Ishikawa (cell line): ENCODE results near the gene RPL9.

ENCODE experiments used
- CEBPB ChIP-seq: IDR thresholded peaks from 2 replicates; pipeline ENCODE4 v1.6.1; 2012
- CREB1 ChIP-seq: IDR thresholded peaks from 2 replicates; pipeline ENCODE4 v1.6.1; 2012; ENCODE audit warnings: low read depth
- EGR1 ChIP-seq: IDR thresholded peaks from 2 replicates; pipeline ENCODE4 v1.6.1; 2012
- EP300 ChIP-seq: IDR thresholded peaks from 2 replicates; pipeline ENCODE4 v1.6.1; 2012; ENCODE audit warnings: borderline replicate concordance
- FOXM1 ChIP-seq: IDR thresholded peaks from 2 replicates; pipeline ENCODE4 v1.6.1; 2012; ENCODE audit warnings: low read depth, borderline replicate concordance
- TAF1 ChIP-seq: IDR thresholded peaks from 2 replicates; pipeline ENCODE4 v1.6.1; 2012; ENCODE audit warnings: low read depth, mild to moderate bottlenecking
- TEAD4 ChIP-seq: IDR thresholded peaks from 2 replicates; pipeline ENCODE4 v1.6.1; 2012
- YY1 ChIP-seq: IDR thresholded peaks from 2 replicates; pipeline ENCODE4 v1.6.1; 2012; ENCODE audit warnings: low read depth
- ZBTB7A ChIP-seq: IDR thresholded peaks from 2 replicates; pipeline ENCODE4 v1.6.1; 2012; ENCODE audit warnings: low read depth
- TF ChIP-seq, protein P1 (sequence below): IDR thresholded peaks from 2 replicates; pipeline ENCODE4 v1.6.1; 2012
- TF ChIP-seq, protein P2 (sequence below): IDR thresholded peaks from 2 replicates; pipeline ENCODE4 v1.6.1; 2012
- TF ChIP-seq, protein P3 (sequence below): IDR thresholded peaks from 2 replicates; pipeline ENCODE4 v1.6.1; 2012; ENCODE audit warnings: low read depth, mild to moderate bottlenecking

DNA sequence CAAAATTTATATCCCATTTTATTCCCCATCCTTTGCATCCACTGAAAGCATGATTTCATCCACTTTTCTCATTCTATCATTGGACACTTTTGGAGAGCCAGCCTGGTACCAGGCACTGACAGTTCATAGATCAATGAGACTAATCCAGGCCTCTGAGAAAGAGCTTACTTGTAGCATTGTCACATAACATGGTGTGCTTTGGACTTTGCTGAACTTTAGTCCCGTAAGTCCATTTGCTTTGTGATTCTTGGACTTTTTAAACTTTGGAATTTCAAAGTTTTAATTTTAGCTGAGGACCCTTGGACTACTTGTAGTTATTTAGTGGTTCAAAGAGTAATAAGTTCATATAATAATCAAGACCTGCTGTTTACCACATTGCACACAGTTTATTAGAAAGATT, 11.7 kb upstream of the RPL9 start:
- TF ChIP-seq EP300 (no peak), ZBTB7A (no peak), FOXM1 (no peak), TAF1 (no peak), YY1 (no peak), CEBPB (no peak), TEAD4 (no peak), EGR1 (no peak), CREB1 (no peak)
- TF ChIP-seq, protein P1, sequence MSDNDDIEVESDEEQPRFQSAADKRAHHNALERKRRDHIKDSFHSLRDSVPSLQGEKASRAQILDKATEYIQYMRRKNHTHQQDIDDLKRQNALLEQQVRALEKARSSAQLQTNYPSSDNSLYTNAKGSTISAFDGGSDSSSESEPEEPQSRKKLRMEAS, result no peak
- TF ChIP-seq, protein P2, sequence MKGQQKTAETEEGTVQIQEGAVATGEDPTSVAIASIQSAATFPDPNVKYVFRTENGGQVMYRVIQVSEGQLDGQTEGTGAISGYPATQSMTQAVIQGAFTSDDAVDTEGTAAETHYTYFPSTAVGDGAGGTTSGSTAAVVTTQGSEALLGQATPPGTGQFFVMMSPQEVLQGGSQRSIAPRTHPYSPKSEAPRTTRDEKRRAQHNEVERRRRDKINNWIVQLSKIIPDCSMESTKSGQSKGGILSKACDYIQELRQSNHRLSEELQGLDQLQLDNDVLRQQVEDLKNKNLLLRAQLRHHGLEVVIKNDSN, result no peak
- TF ChIP-seq, protein P3, sequence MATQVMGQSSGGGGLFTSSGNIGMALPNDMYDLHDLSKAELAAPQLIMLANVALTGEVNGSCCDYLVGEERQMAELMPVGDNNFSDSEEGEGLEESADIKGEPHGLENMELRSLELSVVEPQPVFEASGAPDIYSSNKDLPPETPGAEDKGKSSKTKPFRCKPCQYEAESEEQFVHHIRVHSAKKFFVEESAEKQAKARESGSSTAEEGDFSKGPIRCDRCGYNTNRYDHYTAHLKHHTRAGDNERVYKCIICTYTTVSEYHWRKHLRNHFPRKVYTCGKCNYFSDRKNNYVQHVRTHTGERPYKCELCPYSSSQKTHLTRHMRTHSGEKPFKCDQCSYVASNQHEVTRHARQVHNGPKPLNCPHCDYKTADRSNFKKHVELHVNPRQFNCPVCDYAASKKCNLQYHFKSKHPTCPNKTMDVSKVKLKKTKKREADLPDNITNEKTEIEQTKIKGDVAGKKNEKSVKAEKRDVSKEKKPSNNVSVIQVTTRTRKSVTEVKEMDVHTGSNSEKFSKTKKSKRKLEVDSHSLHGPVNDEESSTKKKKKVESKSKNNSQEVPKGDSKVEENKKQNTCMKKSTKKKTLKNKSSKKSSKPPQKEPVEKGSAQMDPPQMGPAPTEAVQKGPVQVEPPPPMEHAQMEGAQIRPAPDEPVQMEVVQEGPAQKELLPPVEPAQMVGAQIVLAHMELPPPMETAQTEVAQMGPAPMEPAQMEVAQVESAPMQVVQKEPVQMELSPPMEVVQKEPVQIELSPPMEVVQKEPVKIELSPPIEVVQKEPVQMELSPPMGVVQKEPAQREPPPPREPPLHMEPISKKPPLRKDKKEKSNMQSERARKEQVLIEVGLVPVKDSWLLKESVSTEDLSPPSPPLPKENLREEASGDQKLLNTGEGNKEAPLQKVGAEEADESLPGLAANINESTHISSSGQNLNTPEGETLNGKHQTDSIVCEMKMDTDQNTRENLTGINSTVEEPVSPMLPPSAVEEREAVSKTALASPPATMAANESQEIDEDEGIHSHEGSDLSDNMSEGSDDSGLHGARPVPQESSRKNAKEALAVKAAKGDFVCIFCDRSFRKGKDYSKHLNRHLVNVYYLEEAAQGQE, result no peak
